HG03103 (cell line): ENCODE data around the gene SEMA4C.

Experiments
- ATAC-seq: cut with Tn5 transposase; IDR thresholded peaks from one replicate; pipeline ENCODE4 v1.9.1; 2021; ENCODE audit warnings: low read depth; ENCODE audit not compliant: unreplicated experiment

Gene SEMA4C, protein sequence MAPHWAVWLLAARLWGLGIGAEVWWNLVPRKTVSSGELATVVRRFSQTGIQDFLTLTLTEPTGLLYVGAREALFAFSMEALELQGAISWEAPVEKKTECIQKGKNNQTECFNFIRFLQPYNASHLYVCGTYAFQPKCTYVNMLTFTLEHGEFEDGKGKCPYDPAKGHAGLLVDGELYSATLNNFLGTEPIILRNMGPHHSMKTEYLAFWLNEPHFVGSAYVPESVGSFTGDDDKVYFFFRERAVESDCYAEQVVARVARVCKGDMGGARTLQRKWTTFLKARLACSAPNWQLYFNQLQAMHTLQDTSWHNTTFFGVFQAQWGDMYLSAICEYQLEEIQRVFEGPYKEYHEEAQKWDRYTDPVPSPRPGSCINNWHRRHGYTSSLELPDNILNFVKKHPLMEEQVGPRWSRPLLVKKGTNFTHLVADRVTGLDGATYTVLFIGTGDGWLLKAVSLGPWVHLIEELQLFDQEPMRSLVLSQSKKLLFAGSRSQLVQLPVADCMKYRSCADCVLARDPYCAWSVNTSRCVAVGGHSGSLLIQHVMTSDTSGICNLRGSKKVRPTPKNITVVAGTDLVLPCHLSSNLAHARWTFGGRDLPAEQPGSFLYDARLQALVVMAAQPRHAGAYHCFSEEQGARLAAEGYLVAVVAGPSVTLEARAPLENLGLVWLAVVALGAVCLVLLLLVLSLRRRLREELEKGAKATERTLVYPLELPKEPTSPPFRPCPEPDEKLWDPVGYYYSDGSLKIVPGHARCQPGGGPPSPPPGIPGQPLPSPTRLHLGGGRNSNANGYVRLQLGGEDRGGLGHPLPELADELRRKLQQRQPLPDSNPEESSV

DNA sequence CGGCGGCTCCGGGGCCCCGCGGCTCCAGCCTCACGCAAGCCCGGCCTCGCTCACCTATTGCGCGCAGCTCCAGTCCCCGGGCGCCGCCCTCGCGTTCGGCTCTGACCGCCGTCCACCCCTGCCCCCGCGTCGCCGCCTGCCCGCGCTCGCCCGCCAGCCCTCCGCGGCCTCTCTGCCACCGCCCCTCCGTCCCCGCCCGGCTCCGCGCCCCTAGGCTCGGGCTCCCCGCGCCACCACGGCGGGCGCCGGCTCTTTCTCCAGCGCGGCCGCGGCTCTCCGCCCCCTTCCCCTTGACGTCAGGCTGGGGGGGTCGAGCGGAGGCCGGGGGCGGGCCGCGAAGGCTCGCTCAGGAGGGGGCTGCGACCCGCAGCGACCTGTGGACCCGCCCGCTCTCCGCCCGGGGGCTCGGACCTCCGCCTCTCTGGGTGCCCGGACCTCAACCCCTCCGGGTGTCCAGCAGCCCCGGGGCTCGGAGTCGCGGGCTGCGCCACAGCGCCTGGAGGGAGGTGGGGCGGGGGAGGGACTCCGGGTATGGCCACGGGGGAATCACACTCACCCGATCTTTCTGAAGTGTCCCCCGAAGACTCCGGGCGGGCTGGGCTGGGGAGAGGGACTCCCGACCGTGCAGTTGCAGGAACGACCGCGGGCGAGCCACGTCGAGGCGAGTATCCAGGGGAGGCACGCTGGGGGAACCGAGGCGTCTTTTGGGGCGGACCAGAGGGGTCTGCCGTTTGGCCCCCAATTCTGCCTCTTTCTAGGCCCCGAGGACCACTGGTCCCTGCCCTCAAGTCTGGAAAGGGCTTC is at the start of gene SEMA4C:
SEMA4C (minus strand) TSS at position 259 of the 804 bp plus-strand sequence. CDS start 2,194 bp downstream, outside the sequence.
- ATAC-seq: no peak

GRCh38 chr2:96918754-96919550 is 49.1 kb upstream of the SEMA4C start:
- no peak for ATAC-seq

GRCh38 chr2:96918092-96918753 is 48.3 kb upstream of the SEMA4C start:
- ATAC-seq: no peak

DNA sequence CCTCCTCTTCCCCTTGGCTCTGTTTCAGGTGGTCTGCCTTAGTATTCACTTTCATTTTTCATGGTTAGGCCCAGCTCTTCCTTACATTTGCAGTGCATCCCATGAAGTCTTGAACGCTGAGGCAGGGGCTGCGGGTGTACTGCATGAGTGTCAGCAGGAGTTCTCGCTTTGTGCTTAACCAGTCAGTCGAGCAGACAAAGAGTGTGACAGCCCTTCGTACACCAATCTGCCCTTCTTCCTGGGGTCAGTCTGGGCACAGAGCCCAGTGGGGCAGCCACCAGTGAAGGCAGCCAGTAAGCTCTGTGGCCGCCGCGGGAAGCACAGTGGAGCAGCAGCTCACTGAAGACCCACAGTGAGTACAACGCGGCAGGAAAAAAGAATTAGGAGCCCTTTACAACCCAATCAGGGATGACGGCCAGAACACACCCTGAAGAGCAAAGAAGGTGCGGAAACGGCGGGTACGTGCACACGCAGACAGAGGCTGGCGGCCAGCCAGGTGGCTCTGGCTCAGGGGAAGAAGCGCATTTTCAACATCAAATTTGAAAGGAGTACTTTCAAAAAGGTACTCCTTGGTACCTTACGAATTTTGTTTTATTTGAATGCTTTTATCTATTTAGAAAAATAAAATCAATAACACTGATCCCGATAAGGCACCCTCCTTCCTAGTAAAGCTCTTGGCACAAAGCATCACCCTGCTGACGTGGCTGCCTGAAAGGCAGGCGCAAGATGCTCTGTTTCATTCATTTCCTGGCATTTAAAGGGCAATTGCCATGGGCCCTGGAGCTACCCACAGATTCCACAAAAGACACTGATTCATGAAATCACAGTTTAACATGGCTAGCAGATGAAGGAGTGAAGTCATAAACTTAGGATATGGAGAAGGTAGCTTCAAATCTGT is 47.0 kb upstream of the SEMA4C start:
- ATAC-seq: no peak

- ATAC-seq: no peak
These were observed 46.3 kb upstream of the SEMA4C start for GRCh38 chr2:96916156-96916630.

DNA sequence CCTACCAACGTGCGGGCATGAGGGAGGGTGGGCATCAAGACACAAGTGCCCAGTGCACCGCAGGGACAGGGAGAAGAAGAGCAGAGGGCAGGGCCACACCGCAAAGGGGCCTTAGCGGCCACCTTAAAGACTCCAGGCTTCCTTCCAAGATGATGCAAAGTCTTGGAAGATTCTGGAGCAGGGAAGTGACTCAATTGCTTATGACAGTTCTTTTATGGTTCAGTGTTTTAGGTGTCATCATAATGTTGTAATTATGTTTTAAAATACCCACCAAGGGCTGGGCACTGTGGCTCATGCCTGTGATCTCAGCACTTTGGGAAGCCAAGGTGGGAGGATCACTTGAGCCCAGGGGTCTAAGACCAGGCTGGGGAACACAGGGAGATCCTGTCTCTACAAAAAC is 44.5 kb upstream of the SEMA4C start:
- ATAC-seq: no peak

- ATAC-seq: no peak
These were observed 43.7 kb upstream of the SEMA4C start for GRCh38 chr2:96913398-96914202.

DNA sequence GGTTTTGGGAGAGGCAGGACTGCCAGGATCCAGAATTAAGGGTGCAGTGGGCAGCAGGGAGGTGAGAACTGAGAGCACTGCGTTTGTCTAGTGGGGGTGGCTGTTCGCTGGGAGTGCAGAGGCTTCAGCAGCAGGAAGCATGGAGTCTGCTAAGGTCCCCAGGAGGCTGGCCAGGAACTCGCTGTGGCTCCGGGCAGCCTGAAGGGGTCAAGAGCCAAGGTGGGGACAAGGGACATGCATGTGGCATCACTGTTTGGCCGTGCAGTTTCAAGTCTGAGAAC is 43.2 kb upstream of the SEMA4C start:
- no peak for ATAC-seq

GRCh38 chr2:96912346-96913116 is 42.7 kb upstream of the SEMA4C start:
- ATAC-seq: no peak

- no peak for ATAC-seq
These were observed 39.7 kb upstream of the SEMA4C start for GRCh38 chr2:96909611-96910021.

DNA sequence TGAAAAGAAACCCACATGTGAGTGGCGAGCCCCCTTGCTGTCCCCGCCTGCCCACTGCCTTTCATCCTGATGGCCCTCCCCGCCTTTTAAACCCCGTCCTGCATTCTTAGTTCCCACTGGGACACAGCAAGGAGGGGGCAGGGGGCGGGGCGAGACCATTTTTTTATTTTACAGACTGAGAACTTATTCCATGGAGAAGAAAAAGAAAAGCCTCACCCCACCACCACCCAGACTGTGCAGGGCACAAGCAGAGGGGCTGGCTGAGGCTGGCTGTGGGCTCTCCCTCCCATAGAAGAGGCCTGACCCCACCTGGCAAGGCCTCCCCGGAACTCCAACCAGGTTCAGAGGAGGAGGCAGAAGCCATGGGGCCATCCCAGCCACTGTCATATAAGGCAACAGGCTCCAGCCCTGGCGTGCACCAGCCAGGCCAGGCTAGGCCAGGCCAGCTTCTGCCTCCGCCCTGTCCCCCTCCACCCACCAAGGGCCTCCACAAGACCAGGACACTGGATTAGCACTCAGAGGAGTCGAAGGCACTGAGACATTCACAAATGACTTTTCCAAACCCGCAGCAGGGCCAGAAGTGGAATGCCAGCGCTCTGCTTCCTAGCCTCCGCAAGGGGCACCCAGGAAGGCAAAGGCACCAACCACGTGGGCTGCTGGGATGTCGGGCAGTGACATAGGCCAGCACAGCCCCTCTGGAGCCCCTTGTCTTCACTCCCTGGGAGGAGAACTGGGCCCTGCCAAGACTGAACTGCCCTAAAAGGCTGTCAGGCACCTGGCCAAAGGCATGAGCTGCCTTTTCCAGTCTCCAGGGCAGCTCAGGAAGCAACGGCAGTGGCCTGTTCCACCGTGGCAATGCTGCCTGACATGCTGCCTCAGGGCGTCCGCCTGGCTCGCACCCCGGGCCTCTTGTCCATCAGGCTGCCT is 37.5 kb upstream of the SEMA4C start:
- no peak for ATAC-seq

DNA sequence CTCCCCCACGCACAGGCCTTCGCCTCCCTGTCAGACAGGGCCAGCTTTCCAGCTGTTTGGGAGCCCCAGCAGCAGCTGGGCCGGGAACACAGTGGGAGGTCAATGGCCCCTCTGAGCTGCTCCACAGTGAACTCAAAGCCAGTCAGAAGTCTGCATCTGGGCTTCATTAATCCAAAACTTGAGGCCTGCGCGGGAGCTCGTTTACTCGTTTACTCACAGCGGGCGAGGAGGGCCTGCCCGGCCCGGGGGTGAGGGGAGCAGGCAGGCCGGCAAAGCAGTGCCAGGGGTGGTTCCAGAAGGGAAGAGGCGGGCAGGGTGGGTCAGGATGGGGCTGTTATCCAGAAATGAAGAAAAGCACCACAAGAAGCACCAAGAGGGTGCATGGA is 36.8 kb upstream of the SEMA4C start:
- ATAC-seq: no peak

- no peak for ATAC-seq
These were observed 33.9 kb upstream of the SEMA4C start for GRCh38 chr2:96903815-96904214.

- no peak for ATAC-seq
These were observed 33.4 kb upstream of the SEMA4C start for GRCh38 chr2:96903318-96903717.

GRCh38 chr2:96900237-96900636 is 30.4 kb upstream of the SEMA4C start:
- ATAC-seq: no peak

DNA sequence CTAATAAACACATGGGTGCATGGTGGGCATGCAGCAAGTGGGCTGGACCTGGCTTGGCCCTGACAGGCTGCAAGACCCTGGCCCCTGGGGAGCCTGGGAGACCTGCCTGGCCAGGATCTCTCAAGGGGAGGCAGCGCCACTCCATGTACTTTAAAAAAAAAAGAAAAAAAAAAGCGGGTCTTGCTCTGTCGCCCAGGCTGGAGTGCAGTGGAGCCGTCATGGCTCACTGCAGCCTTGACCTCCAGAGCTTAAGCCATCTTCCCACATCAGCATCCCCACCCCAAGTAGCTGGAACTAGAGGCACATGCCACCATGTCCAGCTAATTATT is 29.5 kb upstream of the SEMA4C start:
- no peak for ATAC-seq
